NK-92 (cell line): ENCODE measurements around the gene SLC35D2.
"Not testable (repeated sequence)": the region's sequence is repeated elsewhere in the genome, so short reads cannot be mapped to it uniquely, and the experiment has no call there.

ENCODE experiments used
- DNase-seq: peaks from one replicate; lab custom pipeline; 2025; ENCODE audit not compliant: unreplicated experiment; lab: John Stamatoyannopoulos, UW

The SLC35D2 gene

DNA sequence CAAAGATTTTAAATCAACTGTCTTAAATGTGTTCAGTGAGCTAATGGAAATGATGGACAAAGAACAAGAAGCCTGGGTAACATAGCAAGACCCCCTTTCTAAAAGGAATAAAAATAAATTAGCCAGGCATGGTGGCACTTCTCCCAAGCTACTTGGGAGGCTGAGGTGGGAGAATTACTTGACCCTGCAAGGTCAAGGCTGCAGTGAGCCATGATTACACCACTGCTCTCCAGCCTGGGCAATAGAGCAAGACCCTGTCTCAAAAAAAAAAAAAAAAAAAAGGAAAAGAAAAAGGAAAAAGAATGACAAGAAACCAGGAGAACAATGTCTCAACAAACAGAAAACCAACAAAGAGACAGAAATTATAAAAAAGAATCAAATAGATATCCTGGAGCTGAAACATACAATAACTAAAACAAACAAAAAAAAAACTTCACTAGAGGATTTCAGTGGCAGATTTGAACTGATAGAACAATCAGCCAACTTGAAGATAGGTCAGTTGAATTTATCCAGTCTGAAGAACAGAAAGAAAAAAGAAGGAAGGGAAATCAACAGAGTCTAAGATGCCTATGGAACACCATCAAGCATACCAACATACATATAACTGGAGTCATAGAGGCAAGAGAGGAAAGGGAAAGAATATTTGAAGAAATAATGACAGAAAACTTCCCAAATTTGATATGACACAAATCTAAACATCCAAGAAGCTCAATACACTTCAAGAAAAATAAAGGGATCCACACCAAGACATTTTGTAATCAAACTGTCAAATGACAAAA is 16.8 kb upstream of the SLC35D2 start:
- DNase-seq = no peak

- no peak for DNase-seq
Observed at GRCh38 chr9:96399325-96399633, 15.8 kb upstream of the SLC35D2 start.

GRCh38 chr9:96398582-96399324 is 15.2 kb upstream of the SLC35D2 start:
- no peak for DNase-seq

GRCh38 chr9:96395964-96396363 is 12.5 kb upstream of the SLC35D2 start:
- no peak for DNase-seq

GRCh38 chr9:96394832-96395496 is 11.5 kb upstream of the SLC35D2 start:
- DNase-seq = no peak

DNA sequence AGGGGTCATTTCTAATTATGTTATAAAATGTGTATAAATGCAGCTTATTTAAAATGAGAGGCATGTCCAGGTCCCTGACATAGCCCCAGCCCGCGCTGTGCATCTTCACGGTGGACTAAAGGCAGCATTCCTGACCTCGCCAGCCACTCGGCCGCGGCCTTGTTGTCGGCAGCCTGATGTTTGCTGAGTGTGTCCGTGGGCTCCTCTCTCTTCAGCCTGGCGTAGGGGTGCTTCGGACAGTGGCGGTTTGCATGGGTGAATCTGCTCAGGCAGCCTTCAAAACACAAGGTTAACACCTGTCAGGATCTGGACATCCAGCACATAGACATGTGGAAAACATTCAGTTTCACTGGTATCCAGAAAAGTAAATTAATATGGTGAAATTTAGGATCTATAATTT is 8.8 kb upstream of the SLC35D2 start:
- no peak for DNase-seq

DNA sequence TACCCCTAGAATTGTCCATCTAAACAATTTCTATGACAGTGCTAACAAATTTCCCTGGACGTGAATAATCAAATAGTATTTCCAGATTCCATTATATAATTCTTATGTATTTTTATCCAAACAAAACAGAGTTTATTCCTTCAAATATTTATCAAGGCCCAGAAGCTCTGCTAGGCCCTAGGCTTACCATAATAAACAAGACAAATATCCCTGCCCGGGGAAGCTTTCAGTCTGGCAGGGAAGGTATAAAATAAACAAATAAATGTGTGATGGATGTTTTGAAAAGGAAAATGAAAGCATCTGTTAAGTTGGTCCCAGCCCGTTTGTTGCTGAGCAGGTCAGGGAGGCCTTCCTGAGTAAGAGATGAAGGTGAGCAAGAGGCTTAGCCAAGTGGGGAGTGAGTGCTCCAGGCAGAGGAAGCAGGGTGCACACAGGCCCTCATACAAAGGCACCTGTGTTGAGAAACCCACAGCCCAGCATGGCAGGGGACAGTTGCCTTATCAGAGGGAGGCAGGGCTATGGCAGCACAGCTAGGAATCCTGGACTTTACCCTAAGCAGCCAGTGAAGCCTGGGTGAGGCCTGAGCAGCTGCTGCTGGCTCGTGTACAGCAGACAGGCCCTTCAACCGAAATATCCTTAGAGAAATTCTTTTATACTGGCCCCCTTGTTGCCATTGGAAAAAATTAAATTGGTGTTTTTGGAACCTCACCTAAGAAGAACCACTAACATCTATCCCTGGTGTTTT is 7.7 kb upstream of the SLC35D2 start:
- no peak for DNase-seq

DNA sequence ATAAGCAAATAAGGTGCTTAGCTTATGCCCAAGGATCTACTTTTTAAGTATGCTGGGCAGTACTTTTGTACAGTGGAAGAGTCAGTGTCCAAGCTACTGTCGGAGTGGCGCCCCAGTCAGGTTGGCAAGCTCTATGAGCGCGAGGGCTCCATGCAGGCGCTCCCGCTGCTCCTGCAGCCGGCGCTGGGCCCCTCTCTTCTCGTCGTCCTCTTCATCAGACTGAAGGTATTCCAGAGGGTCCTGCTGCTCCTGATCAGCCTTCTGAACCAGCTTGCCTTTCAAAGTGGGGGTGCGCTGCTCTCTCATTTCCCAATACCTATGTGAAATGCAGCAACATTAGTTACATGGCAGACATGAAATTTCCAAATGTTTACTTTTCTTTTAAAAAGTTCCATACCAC is 4.6 kb upstream of the SLC35D2 start:
- no peak for DNase-seq

DNA sequence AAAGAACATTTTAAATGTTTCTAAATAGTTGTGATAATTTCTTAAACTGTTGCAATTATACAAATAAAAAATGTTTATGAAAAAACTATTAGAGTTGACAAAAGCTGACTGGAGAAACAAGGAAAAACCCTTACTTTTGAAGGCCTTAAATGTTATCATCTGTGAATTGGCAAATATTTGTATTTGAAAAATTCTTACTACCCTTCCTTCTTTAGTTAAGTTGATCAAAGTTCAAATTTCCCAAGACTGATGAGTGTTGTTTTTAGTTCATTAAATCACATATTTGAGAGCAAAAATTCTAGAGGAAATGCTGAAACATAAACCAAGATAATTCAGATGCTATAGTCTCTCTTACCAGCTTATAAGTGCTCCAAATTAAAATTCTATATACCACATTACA is 2.6 kb upstream of the SLC35D2 start:
- DNase-seq = no peak

- no peak for DNase-seq
Observed at GRCh38 chr9:96382839-96383164, 709 bp downstream of the SLC35D2 start.

DNA sequence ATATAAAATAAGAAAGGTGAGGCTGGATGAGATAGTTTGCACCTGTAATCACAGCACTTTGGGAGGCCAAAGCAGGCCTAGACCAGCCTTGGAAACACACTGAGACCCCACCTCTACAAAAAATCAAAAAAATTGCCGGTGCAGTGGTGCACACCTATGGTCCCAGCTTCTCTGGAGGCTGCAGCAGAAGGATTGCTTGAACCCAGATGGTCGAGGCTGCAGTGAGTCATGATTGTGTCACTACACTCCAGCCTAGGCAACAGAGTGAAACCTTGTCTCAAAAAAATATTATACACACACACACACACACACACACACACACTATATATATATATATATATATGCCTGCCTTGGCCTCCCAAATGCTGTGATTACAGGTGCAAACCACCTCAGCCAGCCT is 1.3 kb downstream of the SLC35D2 start:
- DNase-seq = no peak

- no peak for DNase-seq
Observed at GRCh38 chr9:96381696-96382095, 1.8 kb downstream of the SLC35D2 start.

- no peak for DNase-seq
Observed at GRCh38 chr9:96381125-96381524, 2.4 kb downstream of the SLC35D2 start.

- DNase-seq = no peak
Observed at GRCh38 chr9:96379461-96379860, 4.0 kb downstream of the SLC35D2 start.

GRCh38 chr9:96378187-96378586 is 5.3 kb downstream of the SLC35D2 start:
- DNase-seq = no peak

GRCh38 chr9:96376891-96377874 is 6.3 kb downstream of the SLC35D2 start:
- DNase-seq = no peak

DNA sequence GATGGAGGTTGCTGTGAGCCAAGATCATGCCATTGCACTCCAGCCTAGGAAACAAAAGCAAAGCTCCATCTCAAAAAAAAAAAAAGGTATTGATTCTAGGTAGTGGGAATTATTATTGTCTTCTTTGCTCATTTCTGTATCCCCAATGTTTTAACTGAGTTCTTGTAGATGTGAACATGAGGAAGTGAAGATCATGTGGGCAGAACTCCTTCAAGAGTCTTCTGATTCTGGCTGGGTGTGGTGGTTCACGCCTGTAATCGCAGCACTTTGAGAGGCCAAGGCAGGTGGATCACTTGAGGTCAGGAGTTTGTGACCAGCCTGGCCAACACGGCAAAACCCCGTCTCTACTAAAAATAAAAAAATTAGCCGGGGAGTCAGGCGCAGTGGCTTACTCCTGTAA is 8.0 kb downstream of the SLC35D2 start:
- DNase-seq = not testable (repeated sequence)

GRCh38 chr9:96367943-96368342 is 15.6 kb downstream of the SLC35D2 start:
- no peak for DNase-seq

- DNase-seq = no peak
Observed at GRCh38 chr9:96363175-96363967, 20.1 kb downstream of the SLC35D2 start.

DNA sequence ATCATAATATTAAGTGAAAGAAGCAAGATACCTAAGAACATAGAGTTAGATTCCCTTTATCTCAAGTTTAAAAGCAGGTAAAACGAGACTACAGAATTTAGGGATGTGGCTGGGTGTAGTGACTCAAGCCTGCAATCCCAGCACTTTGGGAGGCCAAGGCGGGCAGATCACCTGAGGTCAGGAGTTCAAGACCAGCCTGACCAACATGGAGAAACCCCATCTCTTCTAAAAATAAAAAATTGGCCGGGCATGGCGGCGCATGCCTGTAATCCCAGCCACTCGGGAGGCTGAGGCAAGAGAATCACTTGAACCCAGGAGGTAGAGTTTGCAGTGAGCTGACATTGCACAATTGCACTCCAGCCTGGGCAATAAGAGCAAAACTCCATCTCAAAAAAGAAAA is 21.4 kb downstream of the SLC35D2 start:
- DNase-seq = not testable (repeated sequence)
